Measurements from ENCODE around the gene FOXN3. TPM values are rescaled to one million over a fixed set of nuclear protein-coding genes. Genes with fewer than 3 reads are reported as not detected.
A peak's percentile ranks its signal among the peaks of the same experiment; 100 is the strongest.

The FOXN3 gene
- polyA plus RNA-seq, 1 of the 3 experiments (the other 2 are of a cell fraction): 9.8 TPM

GRCh38 chr14:89303456-89304435 is 113.3 kb downstream of the FOXN3 start:
- Histone ChIP-seq H2AFZ (ENCODE audit: low read depth) (peak overlapping the region; percentile 32), H3K27me3 (ENCODE audit: insufficient read depth) (no peaks in the 10 kb centered on the region), H3K4me3 (ENCODE audit: low read depth in 2 of 2, low read length in 1 of 2) (peak overlapping the region; percentile 13 to 44; a peak in 2 of 4 replicates), H3K9ac (peak overlapping the region; percentile 69), H3K4me2 (peak overlapping the region; percentile 73), H3F3A (replicated peaks; ENCODE audit: insufficient read depth) (peaks cover 19% of the 10 kb centered on the region), H3K9me3 (no peaks in the 10 kb centered on the region), H3K4me1 (ENCODE audit: control insufficient read depth in 1 of 2, insufficient read depth in 2 of 2, low read depth in 1 of 2, low read length in 1 of 2) (peaks cover 24 to 29% of the 10 kb centered on the region in 2 experiments), H3K36me3 (replicated peaks in 1 of 2; ENCODE audit: control insufficient read depth in 1 of 2, insufficient read depth in 2 of 2, low read length in 1 of 2) (no peaks in the 10 kb centered on the region), H3K27ac (ENCODE audit: low read depth in 2 of 2, low read length in 1 of 2) (peak overlapping the region; percentile 75 to 96), H3K9me2 (no peaks in the 10 kb centered on the region), H3K79me2 (ENCODE audit: insufficient read depth) (no peaks in the 10 kb centered on the region), H4K20me1 (ENCODE audit: insufficient read depth) (no peaks in the 10 kb centered on the region)
- 35% methylated on average over 14 of the region's 14 CpGs for WGBS (ENCODE audit: low lambda C conversion rate)
- no peak for DNase-seq
- POLR2A ChIA-PET: no interaction called here
- CTCF ChIA-PET: no interaction called here
- no peak for TF ChIP-seq EZH2phosphoT487 (IDR thresholded peaks at IDR 0.05; ENCODE audit: borderline replicate concordance, low read depth)
- TF ChIP-seq GATA2 (CRISPR knock-in tag; IDR thresholded peaks at IDR 0.05): no peak
- no peak for TF ChIP-seq USF2 (IDR thresholded peaks at IDR 0.05; ENCODE audit: borderline replicate concordance, low read depth, low read length)
- TF ChIP-seq ELF1 (IDR thresholded peaks at IDR 0.05): no peak
- no peak; the same call in 1 of the 2 replicates for TF ChIP-seq MEF2A (IDR thresholded peaks at IDR 0.05; ENCODE audit: borderline replicate concordance, low read depth)
- no peak for TF ChIP-seq TAF1 (IDR thresholded peaks at IDR 0.05; ENCODE audit: borderline replicate concordance, low read depth, low read length)
- no peak for TF ChIP-seq PBX3 (IDR thresholded peaks at IDR 0.05)
- TF ChIP-seq MAX (IDR thresholded peaks at IDR 0.05; ENCODE audit: low read depth): 0 out of 2 replicates have a peak, but pooled peaks have one; percentile 37
- no peak for TF ChIP-seq YY1 (IDR thresholded peaks at IDR 0.05; ENCODE audit: low read depth)
- peak; percentile 59; the same call in 1 of the 2 replicates for TF ChIP-seq FOSL2 (IDR thresholded peaks at IDR 0.05; ENCODE audit: borderline replicate concordance, low read depth)
- TF ChIP-seq EP300 (IDR thresholded peaks at IDR 0.05; ENCODE audit: borderline replicate concordance in 1 of 2, low read depth in 1 of 2, low read length in 1 of 2): no peak
- TF ChIP-seq CHD2 (IDR thresholded peaks at IDR 0.05; ENCODE audit: low read length, partially characterized antibody): no peak
- TF ChIP-seq USF1 (IDR thresholded peaks at IDR 0.05; ENCODE audit: borderline replicate concordance, low read depth): no peak
- 0 out of 2 replicates have a peak, but pooled peaks have one; percentile 8 for TF ChIP-seq TCF12 (IDR thresholded peaks at IDR 0.05)
- TF ChIP-seq CTCF (IDR thresholded peaks at IDR 0.05): no peak
- TF ChIP-seq RCOR1 (IDR thresholded peaks at IDR 0.05; ENCODE audit: low read length): no peak
- TF ChIP-seq SMC3 (IDR thresholded peaks at IDR 0.05; ENCODE audit: low read depth, low read length): no peak
- TF ChIP-seq REST (IDR thresholded peaks at IDR 0.05; ENCODE audit: low read depth, low read length): no peak
- no peak for TF ChIP-seq RAD21 (IDR thresholded peaks at IDR 0.05; ENCODE audit: low read length)
- TF ChIP-seq IRF3 (IDR thresholded peaks at IDR 0.05; ENCODE audit: low read depth, low read length): no peak
- no peak for TF ChIP-seq TEAD4 (IDR thresholded peaks at IDR 0.05; ENCODE audit: borderline replicate concordance, insufficient read depth)

Measured in SK-N-SH (cell line).